RWPE2 (cell line): Measurements from ENCODE around the gene DHX57.

Experiments
- ATAC-seq: fragments of 200-7000 bp; cut with Tn5 transposase; 3 replicates; pipeline ENCODE4 v1.9.1; 2021; ENCODE audit warnings: low read depth
- DNase-seq: peaks from one replicate; pipeline ENCODE4 v3.0.0-alpha.2; 2020; ENCODE audit warnings: low spot score
- H3K27ac ChIP-seq: fragments of 450-650 bp; 2 replicates; pipeline ENCODE4 v1.5.1; 2017; ENCODE audit warnings: mild to moderate bottlenecking; ENCODE audit not compliant: poor library complexity, severe bottlenecking
- H3K27me3 ChIP-seq: fragments of 250-450 bp; sonication (Bioruptor Pico); 2 replicates; pipeline ENCODE4 v1.5.1; 2021; ENCODE audit warnings: mild to moderate bottlenecking, moderate library complexity; ENCODE audit not compliant: insufficient read depth, poor library complexity, severe bottlenecking
- H3K36me3 ChIP-seq: fragments of 250-450 bp; sonication (Bioruptor Pico); 2 replicates; pipeline ENCODE4 v1.5.1; 2020; ENCODE audit warnings: low read depth, mild to moderate bottlenecking, moderate library complexity
- H3K4me1 ChIP-seq: fragments of 250-450 bp; sonication (Bioruptor Pico); 2 replicates; pipeline ENCODE4 v1.5.1; 2021; ENCODE audit warnings: mild to moderate bottlenecking, moderate library complexity; ENCODE audit not compliant: insufficient read depth, poor library complexity, severe bottlenecking
- H3K4me3 ChIP-seq: fragments of 250-450 bp; sonication (Bioruptor Pico); 2 replicates; pipeline ENCODE4 v1.5.1; 2021; ENCODE audit warnings: mild to moderate bottlenecking, moderate library complexity; ENCODE audit not compliant: severe bottlenecking
- H3K9me3 ChIP-seq: fragments of 250-450 bp; sonication (Bioruptor Pico); 2 replicates; pipeline ENCODE4 v1.5.1; 2021; ENCODE audit warnings: mild to moderate bottlenecking, moderate library complexity; ENCODE audit not compliant: severe bottlenecking
- CTCF ChIP-seq: fragments of 450-650 bp; IDR thresholded peaks from one replicate; pipeline ENCODE4 v1.5.1; 2017; ENCODE audit warnings: mild to moderate bottlenecking, moderate library complexity; ENCODE audit not compliant: poor library complexity, severe bottlenecking

The DHX57 gene

GRCh38 chr2:38875576-38876367 lies at the start of gene DHX57, which contains the start of gene MORN2:
Gene DHX57, minus strand, starts transcription at chr2:38875934. Its CDS starts 7,529 bp downstream, at chr2:38868405.
Gene MORN2, plus strand, starts transcription at chr2:38875976.
- DNase-seq = peak; percentile 85
- Histone ChIP-seq H3K27me3 (no peaks in the 10 kb centered on the region), H3K27ac (peak within 1 kb of the TSS; percentile 19), H3K4me3 (peak within 1 kb of the TSS; percentile 68), H3K9me3 (peaks cover 8% of the 10 kb centered on the region), H3K36me3 (peaks cover 8% of the 10 kb centered on the region), H3K4me1 (no peaks in the 10 kb centered on the region)
- peak; percentile 98 for ATAC-seq
- no peak for TF ChIP-seq CTCF

- no peak for TF ChIP-seq CTCF
- ATAC-seq = no peak
- Histone ChIP-seq H3K27me3 (no peaks in the 10 kb centered on the region), H3K36me3 (no peaks in the 10 kb centered on the region), H3K27ac (no peak overlapping the region), H3K4me1 (no peaks in the 10 kb centered on the region), H3K9me3 (no peaks in the 10 kb centered on the region), H3K4me3 (no peak overlapping the region)
- no peak for DNase-seq
Observed at GRCh38 chr2:38922902-38923301, 47.2 kb upstream of the DHX57 start.

- DNase-seq (no peak), ATAC-seq (no peak)
- TF ChIP-seq CTCF = no peak
- H3K9me3 ChIP-seq = no peaks in the 10 kb centered on the region
- no peaks in the 10 kb centered on the region for H3K36me3 ChIP-seq
- no peaks in the 10 kb centered on the region for H3K27me3 ChIP-seq
- H3K4me3 ChIP-seq = no peak overlapping the region
- no peak overlapping the region for H3K27ac ChIP-seq
- no peaks in the 10 kb centered on the region for H3K4me1 ChIP-seq
Observed at GRCh38 chr2:38922389-38922788, 46.7 kb upstream of the DHX57 start.

GRCh38 chr2:38912619-38913018 lies 36.9 kb upstream of the DHX57 start:
- H3K4me3 ChIP-seq = no peak overlapping the region

More at GRCh38 chr2:38912619-38913018, 36.9 kb upstream of the DHX57 start:
- ATAC-seq (no peak), DNase-seq (no peak)
- Histone ChIP-seq H3K4me1 (peaks cover 4% of the 10 kb centered on the region), H3K27ac (no peak overlapping the region), H3K9me3 (no peaks in the 10 kb centered on the region), H3K27me3 (no peaks in the 10 kb centered on the region), H3K36me3 (no peaks in the 10 kb centered on the region)
- TF ChIP-seq CTCF = no peak
